Activated T-helper 1 cell treated with anti-CD3 and anti-CD28 coated beads, Interleukin-12 subunit alpha, Interleukin-12 subunit beta, Interleukin-2, Interleukin-4 antibody, amounts not matched to agents 30 ng/mL and 10 ng/mL and 1 ng/mL, durations not matched to agents 14 hours and 24 hours and 36 hours (primary cell): Measurements from ENCODE around the gene PACRG. TPM values are rescaled to one million over a fixed set of nuclear protein-coding genes. Genes with fewer than 3 reads are reported as not detected.

Experiments
- DNase-seq: peaks from one replicate; pipeline ENCODE4 v3.0.0; 2021; ENCODE audit warnings: low spot score
- H3K27ac Mint-ChIP-seq: one replicate; pipeline ENCODE4 v1.8.0; 2021; ENCODE audit warnings: mild to moderate bottlenecking, mixed read lengths
- H3K27me3 Mint-ChIP-seq: one replicate; pipeline ENCODE4 v1.8.0; 2022; ENCODE audit warnings: mild to moderate bottlenecking, moderate library complexity, mixed read lengths; ENCODE audit not compliant: insufficient read depth
- H3K36me3 Mint-ChIP-seq: one replicate; pipeline ENCODE4 v1.8.0; 2021; ENCODE audit warnings: low read depth, mixed read lengths
- H3K4me1 Mint-ChIP-seq: one replicate; pipeline ENCODE4 v1.8.0; 2021; ENCODE audit warnings: low read depth, mixed read lengths
- H3K4me3 Mint-ChIP-seq: one replicate; pipeline ENCODE4 v1.8.0; 2021; ENCODE audit warnings: mild to moderate bottlenecking, moderate library complexity, mixed read lengths
- H3K9me3 Mint-ChIP-seq: one replicate; pipeline ENCODE4 v1.8.0; 2021; ENCODE audit warnings: mixed read lengths
- intact Hi-C: fragments of 100-400 bp; cut with micrococcal nuclease; formaldehyde crosslinking; loops from one replicate; pipeline ENCODE4 v1.15.1; 2024
- total RNA-seq: library from RNA; stranded (reverse); gene quantifications from 2 replicates; pipeline ENCODE4 v1.2.3, GENCODE V29; 2022

The PACRG gene
- total RNA-seq, 1 donor from 2014 or later = 0.36 TPM

GRCh38 chr6:163364641-163365040, 636.9 kb downstream of the PACRG start:
- Mint-ChIP-seq H3K4me3 (no peak overlapping the region), H3K4me1 (no peaks in the 10 kb centered on the region), H3K36me3 (no peaks in the 10 kb centered on the region), H3K27ac (no peak overlapping the region), H3K9me3 (no peaks in the 10 kb centered on the region), H3K27me3 (peaks cover 2% of the 10 kb centered on the region)
- intact Hi-C loops = no loop called here
- no peak for DNase-seq

Other genes starting within 250 kb of the PACRG start
- not detected in 2 replicates for gene PRKN, start 208 bp upstream of the PACRG start, total RNA-seq